ENCODE results near the gene EVA1B.

- TF ChIP-seq CTCF (IDR thresholded peaks at IDR 0.05) (no peak), POLR2AphosphoS5 (IDR thresholded peaks at IDR 0.05; ENCODE audit: low read depth, low read length) (no peak), TCF7L2 (IDR thresholded peaks at IDR 0.05; ENCODE audit: low read depth, low read length) (no peak), SIN3A (IDR thresholded peaks at IDR 0.05; ENCODE audit: borderline replicate concordance, insufficient read depth, low read depth, low read length) (no peak), REST (IDR thresholded peaks at IDR 0.05; ENCODE audit: insufficient read depth in 1 of 2, low read depth in 2 of 2, low read length in 1 of 2) (no peak)
These were observed 42.7 kb upstream of the EVA1B start for GRCh38 chr1:36366091-36366661.
